Testis (tissue), 2 donors: ENCODE measurements around the gene TNP2.

Experiments
- CTCF ChIP-seq, 3 experiments: fragments of 450-650 bp in 2 of 3; fragments of 200-600 bp in 1 of 3; sonication (generic) in 1 of 3; IDR thresholded peaks; one replicate each; pipeline ENCODE4 v1.5.1; 2016 to 2019; ENCODE audit warnings: antibody characterized with exemption in 3 of 3, mild to moderate bottlenecking in 2 of 3, moderate library complexity in 1 of 3
- POLR2A ChIP-seq: fragments of 450-650 bp; IDR thresholded peaks from one replicate; pipeline ENCODE4 v1.6.1; 2017; ENCODE audit warnings: antibody characterized with exemption, mild to moderate bottlenecking, moderate library complexity

DNA sequence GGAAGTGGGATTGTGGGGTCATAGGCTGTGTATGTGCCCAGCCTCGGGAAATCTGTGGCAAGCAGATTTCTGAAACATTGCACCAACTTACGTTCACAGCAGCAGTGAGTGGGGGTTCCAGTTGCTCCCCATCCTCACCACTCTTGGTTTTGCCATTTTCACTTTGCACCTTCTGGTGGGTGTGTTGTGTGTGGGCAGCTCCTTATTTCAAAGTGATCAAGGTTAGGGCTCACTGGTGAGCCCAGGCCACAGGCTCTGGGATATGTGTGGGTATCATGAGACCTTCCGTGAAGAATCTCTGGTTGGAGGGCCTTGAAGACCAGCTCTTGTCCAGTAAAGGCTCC lies 41.5 kb upstream of the TNP2 start:
- TF ChIP-seq CTCF (IDR thresholded peaks at IDR 0.05) (no peak), POLR2A (no peak)
